ENCODE measurements around the gene ADCY9. TPM values are rescaled to one million over a fixed set of nuclear protein-coding genes. Genes with fewer than 3 reads are reported as not detected.
"Not testable (repeated sequence)": the region's sequence is repeated elsewhere in the genome, so short reads cannot be mapped to it uniquely, and the experiment has no call there.

ADCY9 gene
- polyA plus RNA-seq, 1 experiment = 16.0 TPM

- Histone ChIP-seq H3K4me3 (ENCODE audit: low read depth, low read length) (no peak overlapping the region), H3K9me3 (ENCODE audit: control insufficient read depth, insufficient read depth, low read length) (no peaks in the 10 kb centered on the region), H3K27ac (ENCODE audit: low read depth, low read length) (no peak overlapping the region), H3K27me3 (ENCODE audit: control insufficient read depth, insufficient read depth, low read length) (no peaks in the 10 kb centered on the region)
- no peak for TF ChIP-seq CTCF (IDR thresholded peaks at IDR 0.05; ENCODE audit: low read depth, low read length)
- DNase-seq (ENCODE audit: low read depth, low spot score) = no peak
- ChIA-PET CTCF (no interaction called here), POLR2A (no interaction called here)
These were observed 67.8 kb downstream of the ADCY9 start for GRCh38 chr16:4048481-4048880.

GRCh38 chr16:4046221-4046620 is 70.0 kb downstream of the ADCY9 start:
- Histone ChIP-seq H3K9me3 (ENCODE audit: control insufficient read depth, insufficient read depth, low read length) (no peaks in the 10 kb centered on the region), H3K27me3 (ENCODE audit: control insufficient read depth, insufficient read depth, low read length) (no peaks in the 10 kb centered on the region), H3K4me3 (ENCODE audit: low read depth, low read length) (no peak overlapping the region), H3K27ac (ENCODE audit: low read depth, low read length) (no peak overlapping the region)
- CTCF ChIA-PET = no interaction called here
- POLR2A ChIA-PET = interaction anchor here (0.7 kb wide), 1 partner anchor 11 kb away, joined by 3 read pairs; no protein-coding TSS in a partner anchor
- no peak for DNase-seq (ENCODE audit: low read depth, low spot score)
- no peak for TF ChIP-seq CTCF (IDR thresholded peaks at IDR 0.05; ENCODE audit: low read depth, low read length)

- POLR2A ChIA-PET; CTCF ChIA-PET; H3K27me3 ChIP-seq (ENCODE audit: control insufficient read depth, insufficient read depth, low read length); H3K9me3 ChIP-seq (ENCODE audit: control insufficient read depth, insufficient read depth, low read length); DNase-seq (ENCODE audit: low read depth, low spot score); H3K4me3 ChIP-seq (ENCODE audit: low read depth, low read length); H3K27ac ChIP-seq (ENCODE audit: low read depth, low read length): not testable (repeated sequence)
These were observed 70.7 kb downstream of the ADCY9 start for GRCh38 chr16:4045561-4045960.

- POLR2A ChIA-PET = no interaction called here
- H3K27ac ChIP-seq (ENCODE audit: low read depth, low read length) = no peak overlapping the region
- no peaks in the 10 kb centered on the region for H3K9me3 ChIP-seq (ENCODE audit: control insufficient read depth, insufficient read depth, low read length)
- no peak overlapping the region for H3K4me3 ChIP-seq (ENCODE audit: low read depth, low read length)
- CTCF ChIA-PET = interaction anchor here (1.1 kb wide), 1 partner anchor 11 kb away, joined by 3 read pairs; no protein-coding TSS in a partner anchor
- no peaks in the 10 kb centered on the region for H3K27me3 ChIP-seq (ENCODE audit: control insufficient read depth, insufficient read depth, low read length)
- no peak for DNase-seq (ENCODE audit: low read depth, low spot score)
- TF ChIP-seq CTCF (IDR thresholded peaks at IDR 0.05; ENCODE audit: low read depth, low read length) = no peak
These were observed 73.7 kb downstream of the ADCY9 start for GRCh38 chr16:4042581-4042980.

GRCh38 chr16:4038448-4038847 is 77.8 kb downstream of the ADCY9 start:
- no peak overlapping the region for H3K4me3 ChIP-seq (ENCODE audit: low read depth, low read length)
- H3K27ac ChIP-seq (ENCODE audit: low read depth, low read length) = no peak overlapping the region
- no peak for DNase-seq (ENCODE audit: low read depth, low spot score)
- ChIA-PET POLR2A (no interaction called here), CTCF (no interaction called here)
- TF ChIP-seq CTCF (IDR thresholded peaks at IDR 0.05; ENCODE audit: low read depth, low read length) = no peak
- no peaks in the 10 kb centered on the region for H3K9me3 ChIP-seq (ENCODE audit: control insufficient read depth, insufficient read depth, low read length)
- H3K27me3 ChIP-seq (ENCODE audit: control insufficient read depth, insufficient read depth, low read length) = no peaks in the 10 kb centered on the region

DNA sequence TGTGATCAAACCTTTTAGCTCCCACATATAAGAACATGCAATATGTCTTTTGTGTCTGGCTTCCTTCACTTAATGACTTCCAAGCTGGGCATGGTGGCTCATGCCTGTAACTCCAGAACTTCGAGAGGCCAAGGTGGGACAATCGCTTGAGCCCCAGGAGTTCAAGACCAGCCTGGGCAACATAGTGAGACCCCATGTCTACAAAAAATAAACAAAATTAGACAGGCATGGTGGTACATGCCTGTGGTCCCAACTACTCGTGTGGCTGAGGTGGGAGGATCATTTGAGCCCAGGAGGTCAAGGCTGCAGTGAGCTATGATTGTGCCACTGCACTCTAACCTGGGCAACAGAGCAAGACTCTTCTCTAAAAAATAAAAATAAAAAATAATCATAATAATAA is 79.3 kb downstream of the ADCY9 start:
- H3K9me3 ChIP-seq (ENCODE audit: control insufficient read depth, insufficient read depth, low read length); H3K4me3 ChIP-seq (ENCODE audit: low read depth, low read length); CTCF ChIA-PET; POLR2A ChIA-PET; DNase-seq (ENCODE audit: low read depth, low spot score); H3K27ac ChIP-seq (ENCODE audit: low read depth, low read length); H3K27me3 ChIP-seq (ENCODE audit: control insufficient read depth, insufficient read depth, low read length): not testable (repeated sequence)

Measured in AG04450 (cell line).